Upper lobe of left lung (tissue), 4 donors: Measurements from ENCODE around the gene PRR23E.

Experiments
- EP300 ChIP-seq, 4 donors: sonication (generic); formaldehyde crosslinking; IDR thresholded peaks; one replicate each; pipeline ENCODE4 v1.5.1; 2017; ENCODE audit warnings: antibody characterized with exemption in 4 of 4, control low read depth in 2 of 4
- POLR2A ChIP-seq, 4 donors: fragments of 450-650 bp; IDR thresholded peaks; one replicate each; pipeline ENCODE4 v1.5.1; 2016 to 2017; ENCODE audit warnings: antibody characterized with exemption in 4 of 4, mild to moderate bottlenecking in 2 of 4
- POLR2AphosphoS5 ChIP-seq, 2 donors: sonication (generic); formaldehyde crosslinking; IDR thresholded peaks; one replicate each; pipeline ENCODE4 v1.5.1; 2017; ENCODE audit warnings: antibody characterized with exemption in 2 of 2
- TF ChIP-seq, protein P1 (sequence below), 6 experiments: fragments of 450-650 bp in 4 of 6; fragments of 200-600 bp in 2 of 6; sonication (generic) in 2 of 6; IDR thresholded peaks; one replicate each; pipeline ENCODE4 v1.5.1; 2016 to 2019; ENCODE audit warnings: antibody characterized with exemption in 6 of 6

DNA sequence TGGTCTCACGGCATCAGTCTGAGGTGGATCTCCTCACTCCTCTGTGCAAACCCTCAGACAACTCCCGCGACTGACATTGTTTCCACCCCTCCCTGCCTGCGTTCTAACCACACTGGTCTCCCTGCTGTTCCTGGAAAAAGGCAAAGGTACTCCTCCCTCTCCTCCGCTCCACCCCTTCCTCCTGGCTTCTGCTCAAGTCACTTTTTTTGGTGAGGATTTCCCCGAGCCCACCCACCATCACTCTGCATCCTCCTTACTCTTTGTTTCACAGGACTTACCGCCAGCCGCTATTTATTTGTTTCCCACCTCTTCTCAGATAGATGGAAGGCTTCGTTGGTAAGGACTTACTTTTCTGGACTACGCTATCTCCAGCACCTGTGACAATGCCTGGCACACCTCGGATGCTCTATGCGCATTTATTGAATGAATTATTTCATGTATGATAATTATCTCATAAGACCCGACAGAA is 25.6 kb downstream of the PRR23E start:
- TF ChIP-seq POLR2AphosphoS5 (IDR thresholded peaks at IDR 0.05): no peak
- no peak for TF ChIP-seq POLR2A (IDR thresholded peaks at IDR 0.05)
- TF ChIP-seq, protein P1, sequence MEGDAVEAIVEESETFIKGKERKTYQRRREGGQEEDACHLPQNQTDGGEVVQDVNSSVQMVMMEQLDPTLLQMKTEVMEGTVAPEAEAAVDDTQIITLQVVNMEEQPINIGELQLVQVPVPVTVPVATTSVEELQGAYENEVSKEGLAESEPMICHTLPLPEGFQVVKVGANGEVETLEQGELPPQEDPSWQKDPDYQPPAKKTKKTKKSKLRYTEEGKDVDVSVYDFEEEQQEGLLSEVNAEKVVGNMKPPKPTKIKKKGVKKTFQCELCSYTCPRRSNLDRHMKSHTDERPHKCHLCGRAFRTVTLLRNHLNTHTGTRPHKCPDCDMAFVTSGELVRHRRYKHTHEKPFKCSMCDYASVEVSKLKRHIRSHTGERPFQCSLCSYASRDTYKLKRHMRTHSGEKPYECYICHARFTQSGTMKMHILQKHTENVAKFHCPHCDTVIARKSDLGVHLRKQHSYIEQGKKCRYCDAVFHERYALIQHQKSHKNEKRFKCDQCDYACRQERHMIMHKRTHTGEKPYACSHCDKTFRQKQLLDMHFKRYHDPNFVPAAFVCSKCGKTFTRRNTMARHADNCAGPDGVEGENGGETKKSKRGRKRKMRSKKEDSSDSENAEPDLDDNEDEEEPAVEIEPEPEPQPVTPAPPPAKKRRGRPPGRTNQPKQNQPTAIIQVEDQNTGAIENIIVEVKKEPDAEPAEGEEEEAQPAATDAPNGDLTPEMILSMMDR (IDR thresholded peaks at IDR 0.05): no peak
- no peak for TF ChIP-seq EP300 (IDR thresholded peaks at IDR 0.05)
